GM19324 (cell line): ENCODE results near the gene MMP21.

ENCODE experiments used
- ATAC-seq: cut with Tn5 transposase; IDR thresholded peaks from one replicate; pipeline ENCODE4 v1.9.1; 2021; ENCODE audit warnings: mild to moderate bottlenecking, moderate library complexity; ENCODE audit not compliant: unreplicated experiment, low FRiP score

Gene MMP21

GRCh38 chr10:125792342-125793300, 17.0 kb upstream of the MMP21 start:
- ATAC-seq = no peak

GRCh38 chr10:125788156-125789034, 12.8 kb upstream of the MMP21 start:
- no peak for ATAC-seq

- no peak for ATAC-seq
Measured at GRCh38 chr10:125785791-125786190, 10.2 kb upstream of the MMP21 start.

- ATAC-seq = peak; percentile 66
Measured at GRCh38 chr10:125783957-125784356, 8.3 kb upstream of the MMP21 start.

GRCh38 chr10:125783408-125783807, 7.8 kb upstream of the MMP21 start:
- no peak for ATAC-seq

GRCh38 chr10:125782616-125783015, 7.0 kb upstream of the MMP21 start:
- no peak for ATAC-seq

- no peak for ATAC-seq
Measured at GRCh38 chr10:125782054-125782453, 6.4 kb upstream of the MMP21 start.

GRCh38 chr10:125781374-125781773, 5.8 kb upstream of the MMP21 start:
- no peak for ATAC-seq

- ATAC-seq = no peak
Measured at GRCh38 chr10:125779403-125780327, 4.0 kb upstream of the MMP21 start.

GRCh38 chr10:125778556-125778955, 2.9 kb upstream of the MMP21 start:
- no peak for ATAC-seq

GRCh38 chr10:125777806-125778205, 2.2 kb upstream of the MMP21 start:
- ATAC-seq = no peak

- ATAC-seq = no peak
Measured at GRCh38 chr10:125774581-125775191, 935 bp downstream of the MMP21 start.

GRCh38 chr10:125773687-125774543, 1.7 kb downstream of the MMP21 start:
- ATAC-seq = no peak

- no peak for ATAC-seq
Measured at GRCh38 chr10:125772864-125773180, 2.8 kb downstream of the MMP21 start.

- ATAC-seq = no peak
Measured at GRCh38 chr10:125772112-125772863, 3.3 kb downstream of the MMP21 start.

GRCh38 chr10:125770844-125771243, 4.8 kb downstream of the MMP21 start:
- ATAC-seq = no peak

GRCh38 chr10:125769175-125769574, 6.4 kb downstream of the MMP21 start:
- no peak for ATAC-seq

- no peak for ATAC-seq
Measured at GRCh38 chr10:125768219-125768855, 7.3 kb downstream of the MMP21 start.
